HUES6 (cell line): ENCODE data around the gene ARFGAP3.
A peak's percentile ranks its signal among the peaks of the same experiment; 100 is the strongest.

Experiments
- H3K27ac ChIP-seq: 2 replicates; pipeline ENCODE4 v1.7.0; 2013; ENCODE audit warnings: low read depth, mild to moderate bottlenecking, low read length, inconsistent platforms
- H3K27me3 ChIP-seq: 2 replicates; pipeline ENCODE4 v1.6.1; 2013; ENCODE audit warnings: low read length; ENCODE audit not compliant: control insufficient read depth, insufficient read depth
- H3K36me3 ChIP-seq: 2 replicates; pipeline ENCODE4 v1.6.1; 2013; ENCODE audit warnings: low read length; ENCODE audit not compliant: control insufficient read depth, insufficient read depth
- H3K4me1 ChIP-seq: 2 replicates; pipeline ENCODE4 v1.6.1; 2013; ENCODE audit warnings: low read length; ENCODE audit not compliant: control insufficient read depth, insufficient read depth
- H3K4me3 ChIP-seq: 2 replicates; pipeline ENCODE4 v1.5.1; 2013; ENCODE audit warnings: low read depth, low read length
- H3K9ac ChIP-seq: one replicate; pipeline ENCODE4 v1.6.1; 2013; ENCODE audit warnings: mild to moderate bottlenecking, low read length
- H3K9me3 ChIP-seq: 2 replicates; pipeline ENCODE4 v1.6.1; 2013; ENCODE audit warnings: low read depth, low read length; ENCODE audit not compliant: control insufficient read depth, insufficient read depth

The ARFGAP3 gene

GRCh38 chr22:42805016-42805997 lies 51.8 kb downstream of the ARFGAP3 start:
- H3K9ac ChIP-seq = peak overlapping the region; percentile 5
- 0 out of 2 replicates have a peak overlapping the region, but pooled peaks have one; percentile 46 for H3K27ac ChIP-seq
- H3K4me1 ChIP-seq = peaks cover 18% of the 10 kb centered on the region
- H3K4me3 ChIP-seq = no peak overlapping the region
- peaks cover 25% of the 10 kb centered on the region for H3K36me3 ChIP-seq
- H3K9me3 ChIP-seq = no peaks in the 10 kb centered on the region
- no peaks in the 10 kb centered on the region for H3K27me3 ChIP-seq

GRCh38 chr22:42803389-42803788 lies 53.7 kb downstream of the ARFGAP3 start:
- H3K4me1 ChIP-seq = peaks cover 24% of the 10 kb centered on the region
- H3K4me3 ChIP-seq = no peak overlapping the region
- H3K9me3 ChIP-seq = no peaks in the 10 kb centered on the region
- no peaks in the 10 kb centered on the region for H3K27me3 ChIP-seq
- H3K9ac ChIP-seq = no peak overlapping the region
- H3K27ac ChIP-seq = no peak overlapping the region
- H3K36me3 ChIP-seq = peaks cover 25% of the 10 kb centered on the region

- Histone ChIP-seq H3K4me1 (peaks cover 24% of the 10 kb centered on the region), H3K27me3 (no peaks in the 10 kb centered on the region), H3K4me3 (no peak overlapping the region), H3K36me3 (peaks cover 17% of the 10 kb centered on the region), H3K27ac (no peak overlapping the region), H3K9ac (no peak overlapping the region), H3K9me3 (no peaks in the 10 kb centered on the region)
Measured at GRCh38 chr22:42801252-42802080, 55.6 kb downstream of the ARFGAP3 start.

DNA sequence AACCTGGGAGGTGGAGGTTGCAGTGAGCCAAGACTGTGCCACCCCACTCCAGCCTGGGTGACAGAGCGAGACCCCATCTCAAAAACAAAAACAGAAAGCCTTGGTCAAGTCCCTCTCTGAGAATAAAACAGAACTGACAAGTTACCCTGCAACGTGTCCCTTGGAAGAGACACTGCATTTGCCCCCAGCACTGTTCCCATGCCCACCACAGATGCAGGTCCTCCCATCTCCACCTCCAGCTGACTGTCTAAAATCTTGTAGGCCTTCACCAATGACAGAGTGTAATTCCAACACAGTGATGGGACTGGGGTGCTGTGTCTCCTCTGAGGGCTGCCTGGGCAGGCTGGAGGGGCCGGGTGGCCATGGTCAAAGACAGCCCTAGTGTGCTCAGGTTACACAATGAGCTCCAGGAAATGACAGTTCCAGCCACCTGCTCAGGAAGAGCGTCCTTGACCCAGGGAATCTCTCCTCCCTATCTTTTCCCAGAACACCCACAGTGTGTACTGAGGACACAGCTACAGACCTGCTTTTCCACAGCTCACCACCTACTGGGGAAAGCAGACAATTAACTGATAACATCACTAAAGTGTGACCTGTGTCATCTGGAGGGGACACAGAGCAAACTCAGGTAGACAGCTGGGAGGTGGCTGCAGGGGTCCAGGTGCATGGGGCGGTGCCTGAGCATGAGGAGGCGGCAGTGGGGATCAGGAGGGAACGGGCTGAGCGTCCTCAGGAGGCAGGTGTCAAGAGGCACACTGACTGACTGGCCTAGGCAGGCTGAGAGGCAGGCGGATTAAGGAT lies 56.4 kb downstream of the ARFGAP3 start:
- Histone ChIP-seq H3K27ac (no peak overlapping the region), H3K9me3 (no peaks in the 10 kb centered on the region), H3K27me3 (no peaks in the 10 kb centered on the region), H3K9ac (no peak overlapping the region), H3K4me1 (peaks cover 18% of the 10 kb centered on the region), H3K36me3 (peaks cover 9% of the 10 kb centered on the region), H3K4me3 (no peak overlapping the region)

GRCh38 chr22:42799461-42800405 lies 57.3 kb downstream of the ARFGAP3 start:
- Histone ChIP-seq H3K27ac (no peak overlapping the region), H3K4me3 (no peak overlapping the region), H3K4me1 (peaks cover 16% of the 10 kb centered on the region), H3K9me3 (no peaks in the 10 kb centered on the region), H3K27me3 (no peaks in the 10 kb centered on the region), H3K36me3 (peaks cover 6% of the 10 kb centered on the region), H3K9ac (no peak overlapping the region)

DNA sequence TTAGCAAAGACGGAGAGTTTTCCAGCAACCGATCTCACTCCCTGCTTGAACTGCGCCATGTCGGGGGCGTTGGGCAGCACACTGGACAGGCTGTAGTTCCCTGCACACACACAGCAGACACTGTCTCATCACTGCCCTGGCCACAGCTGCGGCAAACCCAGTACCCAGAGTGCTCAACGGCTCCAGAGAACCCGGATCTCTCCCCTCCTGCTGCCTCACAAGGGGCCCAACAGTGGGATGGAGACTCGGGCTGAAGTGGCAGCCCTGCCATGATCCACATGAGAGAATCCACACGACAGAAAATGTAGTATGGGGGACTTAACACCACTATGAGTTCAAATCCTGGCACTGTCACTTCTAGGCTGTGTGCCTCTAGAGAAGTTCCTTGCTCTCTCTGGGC lies 58.0 kb downstream of the ARFGAP3 start:
- Histone ChIP-seq H3K27ac (no peak overlapping the region), H3K4me1 (peaks cover 16% of the 10 kb centered on the region), H3K36me3 (peaks cover 6% of the 10 kb centered on the region), H3K27me3 (no peaks in the 10 kb centered on the region), H3K9ac (no peak overlapping the region), H3K9me3 (no peaks in the 10 kb centered on the region), H3K4me3 (no peak overlapping the region)

- Histone ChIP-seq H3K9me3 (no peaks in the 10 kb centered on the region), H3K4me1 (peaks cover 19% of the 10 kb centered on the region), H3K27me3 (no peaks in the 10 kb centered on the region), H3K27ac (no peak overlapping the region), H3K36me3 (no peaks in the 10 kb centered on the region), H3K4me3 (no peak overlapping the region), H3K9ac (no peak overlapping the region)
Measured at GRCh38 chr22:42797011-42797410, 60.1 kb downstream of the ARFGAP3 start.

GRCh38 chr22:42796081-42796480 lies 61.0 kb downstream of the ARFGAP3 start:
- Histone ChIP-seq H3K27ac (no peak overlapping the region), H3K9ac (no peak overlapping the region), H3K4me3 (no peak overlapping the region), H3K4me1 (peaks cover 19% of the 10 kb centered on the region), H3K9me3 (no peaks in the 10 kb centered on the region), H3K27me3 (no peaks in the 10 kb centered on the region), H3K36me3 (no peaks in the 10 kb centered on the region)

GRCh38 chr22:42794551-42795510 lies 62.2 kb downstream of the ARFGAP3 start:
- H3K36me3 ChIP-seq = no peaks in the 10 kb centered on the region
- H3K27ac ChIP-seq = no peak overlapping the region
- H3K27me3 ChIP-seq = no peaks in the 10 kb centered on the region
- no peak overlapping the region for H3K9ac ChIP-seq
- H3K9me3 ChIP-seq = no peaks in the 10 kb centered on the region
- no peak overlapping the region for H3K4me3 ChIP-seq
- H3K4me1 ChIP-seq = peaks cover 11% of the 10 kb centered on the region; the same call in 1 of the 2 replicates
